Peyer's patch (tissue), 4 donors: ENCODE data around the gene OGDHL. TPM values are rescaled to one million over a fixed set of nuclear protein-coding genes. Genes with fewer than 3 reads are reported as not detected.

ENCODE experiments used
- DNase-seq, 3 donors: peaks; one replicate each; pipeline ENCODE4 v3.0.0-alpha.2; 2017 to 2019
- H3K27ac ChIP-seq, 4 donors: fragments of 200-600 bp; sonication (generic); one replicate each; pipeline ENCODE4 v1.5.1; 2016 to 2019
- H3K27me3 ChIP-seq, 2 donors: fragments of 200-600 bp; sonication (generic); one replicate each; pipeline ENCODE4 v1.5.1; 2019
- H3K36me3 ChIP-seq, 3 donors: fragments of 200-600 bp; sonication (generic); one replicate each; pipeline ENCODE4 v1.5.1; 2016 to 2019
- H3K4me1 ChIP-seq, 4 donors: fragments of 200-600 bp; sonication (generic); one replicate each; pipeline ENCODE4 v1.5.1; 2016 to 2019
- H3K4me3 ChIP-seq, 4 donors: fragments of 200-600 bp; sonication (generic); 1 replicate in 3 of 4; 2 replicates in 1 of 4; pipeline ENCODE4 v1.5.1; 2016 to 2019; ENCODE audit warnings: mild to moderate bottlenecking in 1 of 4
- H3K9me3 ChIP-seq, 4 donors: fragments of 200-600 bp; sonication (generic); one replicate each; pipeline ENCODE4 v1.5.1; 2016 to 2019; ENCODE audit warnings: mild to moderate bottlenecking in 1 of 4
- CTCF ChIP-seq, 6 experiments: fragments of 450-650 bp in 4 of 6; fragments of 200-600 bp in 2 of 6; sonication (generic) in 1 of 6; IDR thresholded peaks; one replicate each; pipeline ENCODE4 v1.5.1; 2017 to 2019; ENCODE audit warnings: antibody characterized with exemption in 6 of 6, mild to moderate bottlenecking in 3 of 6, moderate library complexity in 1 of 6
- POLR2A ChIP-seq, 2 donors: fragments of 450-650 bp; IDR thresholded peaks; one replicate each; pipeline ENCODE4 v1.5.1; 2017; ENCODE audit warnings: antibody characterized with exemption in 2 of 2, mild to moderate bottlenecking in 2 of 2, moderate library complexity in 2 of 2
- total RNA-seq, 4 donors: library from RNA; depleted of rRNA; stranded (reverse); fragments of >200 nt; gene quantifications; one replicate each; pipeline ENCODE4 v1.1.0, GENCODE V29; 2016

Gene OGDHL
- total RNA-seq, 4 donors from 2014 or later = 1.7 to 4.3 (median 3.0) TPM

- Histone ChIP-seq H3K27me3 (no peaks in the 10 kb centered on the region), H3K9me3 (no peaks in the 10 kb centered on the region), H3K4me1 (no peaks in the 10 kb centered on the region), H3K27ac (no peak overlapping the region), H3K36me3 (no peaks in the 10 kb centered on the region), H3K4me3 (no peak overlapping the region)
- DNase-seq = peak in 2 of 3 donors; percentile 35 to 40
- TF ChIP-seq CTCF (IDR thresholded peaks at IDR 0.05) (no peak), POLR2A (IDR thresholded peaks at IDR 0.05) (no peak)
Observed at GRCh38 chr10:49749556-49750491, 12.3 kb downstream of the OGDHL start.

GRCh38 chr10:49749144-49749543, 13.0 kb downstream of the OGDHL start:
- Histone ChIP-seq H3K27ac (no peak overlapping the region), H3K36me3 (no peaks in the 10 kb centered on the region), H3K27me3 (no peaks in the 10 kb centered on the region), H3K4me1 (no peaks in the 10 kb centered on the region), H3K4me3 (no peak overlapping the region), H3K9me3 (no peaks in the 10 kb centered on the region)
- no peak for TF ChIP-seq CTCF (IDR thresholded peaks at IDR 0.05)
- TF ChIP-seq POLR2A (IDR thresholded peaks at IDR 0.05) = no peak
- no peak for DNase-seq

- Histone ChIP-seq H3K4me1 (no peaks in the 10 kb centered on the region), H3K9me3 (no peaks in the 10 kb centered on the region), H3K4me3 (no peak overlapping the region), H3K27me3 (no peaks in the 10 kb centered on the region), H3K36me3 (no peaks in the 10 kb centered on the region), H3K27ac (no peak overlapping the region)
- no peak for TF ChIP-seq CTCF (IDR thresholded peaks at IDR 0.05)
- TF ChIP-seq POLR2A (IDR thresholded peaks at IDR 0.05) = no peak
- no peak for DNase-seq
Observed at GRCh38 chr10:49748006-49748405, 14.1 kb downstream of the OGDHL start.

- H3K27me3 ChIP-seq = no peaks in the 10 kb centered on the region
Observed at GRCh38 chr10:49747303-49747646, 14.8 kb downstream of the OGDHL start.

GRCh38 chr10:49746626-49747302, 15.4 kb downstream of the OGDHL start:
- no peak for TF ChIP-seq CTCF (IDR thresholded peaks at IDR 0.05)
- TF ChIP-seq POLR2A (IDR thresholded peaks at IDR 0.05) = no peak
- Histone ChIP-seq H3K4me1 (no peaks in the 10 kb centered on the region), H3K4me3 (no peak overlapping the region)

More at GRCh38 chr10:49747303-49747646, 14.8 kb downstream of the OGDHL start:
- no peaks in the 10 kb centered on the region for H3K9me3 ChIP-seq
- no peaks in the 10 kb centered on the region for H3K36me3 ChIP-seq
- H3K27ac ChIP-seq = no peak overlapping the region
- H3K4me1 ChIP-seq = no peaks in the 10 kb centered on the region
- TF ChIP-seq CTCF (IDR thresholded peaks at IDR 0.05) (no peak), POLR2A (IDR thresholded peaks at IDR 0.05) (no peak)
- DNase-seq = no peak
- H3K4me3 ChIP-seq = no peak overlapping the region

More at GRCh38 chr10:49746626-49747302, 15.4 kb downstream of the OGDHL start:
- peak in 1 of 3 donors; percentile 32 for DNase-seq
- H3K27ac ChIP-seq = no peak overlapping the region
- H3K27me3 ChIP-seq = no peaks in the 10 kb centered on the region
- H3K9me3 ChIP-seq = no peaks in the 10 kb centered on the region
- H3K36me3 ChIP-seq = no peaks in the 10 kb centered on the region
